Hepatocyte (in vitro differentiated cells): ENCODE results near the gene SNX25. TPM values are rescaled to one million over a fixed set of nuclear protein-coding genes. Genes with fewer than 3 reads are reported as not detected.
"Not testable (repeated sequence)": the region's sequence is repeated elsewhere in the genome, so short reads cannot be mapped to it uniquely, and the experiment has no call there.

Source experiments
- DNase-seq: peaks from one replicate; pipeline ENCODE4 v3.0.0-alpha.2; 2016; ENCODE audit warnings: low spot score
- H2AFZ ChIP-seq: fragments of 200-600 bp; sonication (generic); 2 replicates; pipeline ENCODE4 v1.6.0; 2016; ENCODE audit warnings: antibody characterized with exemption, mild to moderate bottlenecking
- H3K27ac ChIP-seq: fragments of 200-600 bp; sonication (generic); 2 replicates; pipeline ENCODE4 v1.5.1; 2016; ENCODE audit warnings: mild to moderate bottlenecking
- H3K27me3 ChIP-seq: fragments of 200-600 bp; sonication (generic); 2 replicates; pipeline ENCODE4 v1.6.1; 2016
- H3K36me3 ChIP-seq: fragments of 200-600 bp; sonication (generic); replicated peaks from 2 replicates; pipeline ENCODE4 v1.5.1; 2016; ENCODE audit warnings: low read depth; ENCODE audit not compliant: insufficient read depth
- H3K4me1 ChIP-seq: fragments of 200-600 bp; sonication (generic); 2 replicates; pipeline ENCODE4 v1.5.1; 2016; ENCODE audit warnings: mild to moderate bottlenecking, moderate library complexity; ENCODE audit not compliant: insufficient read depth
- H3K4me2 ChIP-seq: fragments of 200-600 bp; sonication (generic); 2 replicates; pipeline ENCODE4 v1.6.0; 2016
- H3K4me3 ChIP-seq: fragments of 200-600 bp; sonication (generic); 2 replicates; pipeline ENCODE4 v1.5.1; 2016; ENCODE audit warnings: mild to moderate bottlenecking
- H3K79me2 ChIP-seq: fragments of 200-600 bp; sonication (generic); 2 replicates; pipeline ENCODE4 v1.6.0; 2017; ENCODE audit warnings: mild to moderate bottlenecking
- H3K9me2 ChIP-seq: fragments of 200-600 bp; sonication (generic); replicated peaks from 2 replicates; pipeline ENCODE4 v1.6.0; 2017; ENCODE audit warnings: mild to moderate bottlenecking; ENCODE audit not compliant: insufficient read depth
- H3K9me3 ChIP-seq: fragments of 200-600 bp; sonication (generic); 2 replicates; pipeline ENCODE4 v1.5.1; 2016; ENCODE audit warnings: low read depth, mild to moderate bottlenecking
- H4K20me1 ChIP-seq: fragments of 200-600 bp; sonication (generic); 2 replicates; pipeline ENCODE4 v1.6.0; 2016; ENCODE audit warnings: mild to moderate bottlenecking; ENCODE audit not compliant: insufficient read depth, poor library complexity, severe bottlenecking
- EZH2 ChIP-seq: fragments of 200-600 bp; sonication (generic); IDR thresholded peaks from 2 replicates; pipeline ENCODE4 v1.6.1; 2016; ENCODE audit warnings: antibody characterized with exemption, mild to moderate bottlenecking, borderline replicate concordance
- EZH2phosphoT487 ChIP-seq: fragments of 200-600 bp; sonication (generic); IDR thresholded peaks from one replicate; pipeline ENCODE4 v1.6.1; 2018; ENCODE audit warnings: antibody characterized with exemption, mild to moderate bottlenecking, low read depth, moderate library complexity; ENCODE audit not compliant: unreplicated experiment, severe bottlenecking
- WGBS: methylation state at CpG from one replicate; pipeline ENCODE4 v1.1.6; 2016; ENCODE audit warnings: low lambda C conversion rate; ENCODE audit errors: missing lambda C conversion rate; 5-methylcytosine and 5-hydroxymethylcytosine counted together
- polyA plus RNA-seq: library from polyadenylated mRNA; unstranded; fragments of >200 nt; fragmentation: Nextera tagmentation; extraction: Ambion mirVana; gene quantifications from 2 replicates; pipeline ENCODE4 v1.2.1, GENCODE V29; 2016
- total RNA-seq: library from RNA; depleted of rRNA; stranded (reverse); fragments of >200 nt; gene quantifications from 2 replicates; pipeline ENCODE4 v1.2.3, GENCODE V29; 2014
- TF ChIP-seq, protein P1 (sequence below): fragments of 200-600 bp; sonication (generic); IDR thresholded peaks from 2 replicates; pipeline ENCODE4 v1.5.1; 2016; ENCODE audit warnings: antibody characterized with exemption, mild to moderate bottlenecking; ENCODE audit not compliant: poor library complexity

SNX25 gene
- total and polyA plus RNA-seq, 2 experiments from 2014 or later = 16.5 to 20.3 TPM

DNA sequence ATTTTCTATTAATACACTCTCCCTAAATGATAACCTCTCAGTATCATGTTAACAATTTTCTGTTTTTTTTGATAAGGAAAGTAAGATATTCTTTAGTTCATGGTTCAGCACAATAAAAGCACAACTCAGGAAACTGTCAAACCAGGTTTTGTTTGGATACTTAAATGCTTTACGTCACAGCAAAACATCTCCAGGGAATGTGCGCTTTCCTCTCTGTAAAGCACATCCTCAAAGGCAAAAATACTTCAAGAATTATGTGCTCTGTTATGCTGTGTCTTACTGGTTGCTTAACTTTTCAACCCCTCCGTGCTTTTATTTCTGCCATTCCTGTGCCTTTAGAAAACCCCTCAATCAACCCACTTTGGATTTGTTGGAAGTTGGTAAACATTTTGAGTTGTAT lies 27.8 kb downstream of the SNX25 start:
- Histone ChIP-seq H3K9me3 (no peaks in the 10 kb centered on the region), H2AFZ (no peak overlapping the region), H3K4me1 (no peaks in the 10 kb centered on the region), H4K20me1 (no peaks in the 10 kb centered on the region), H3K79me2 (peaks cover 46% of the 10 kb centered on the region), H3K27me3 (no peaks in the 10 kb centered on the region), H3K36me3 (no peaks in the 10 kb centered on the region), H3K4me2 (no peak overlapping the region), H3K9me2 (no peaks in the 10 kb centered on the region), H3K27ac (no peak overlapping the region), H3K4me3 (no peak overlapping the region)
- 60% methylated on average over 3 of the region's 3 CpGs for WGBS
- DNase-seq = no peak
- TF ChIP-seq EZH2phosphoT487 (no peak), EZH2 (no peak)
- TF ChIP-seq, protein P1, sequence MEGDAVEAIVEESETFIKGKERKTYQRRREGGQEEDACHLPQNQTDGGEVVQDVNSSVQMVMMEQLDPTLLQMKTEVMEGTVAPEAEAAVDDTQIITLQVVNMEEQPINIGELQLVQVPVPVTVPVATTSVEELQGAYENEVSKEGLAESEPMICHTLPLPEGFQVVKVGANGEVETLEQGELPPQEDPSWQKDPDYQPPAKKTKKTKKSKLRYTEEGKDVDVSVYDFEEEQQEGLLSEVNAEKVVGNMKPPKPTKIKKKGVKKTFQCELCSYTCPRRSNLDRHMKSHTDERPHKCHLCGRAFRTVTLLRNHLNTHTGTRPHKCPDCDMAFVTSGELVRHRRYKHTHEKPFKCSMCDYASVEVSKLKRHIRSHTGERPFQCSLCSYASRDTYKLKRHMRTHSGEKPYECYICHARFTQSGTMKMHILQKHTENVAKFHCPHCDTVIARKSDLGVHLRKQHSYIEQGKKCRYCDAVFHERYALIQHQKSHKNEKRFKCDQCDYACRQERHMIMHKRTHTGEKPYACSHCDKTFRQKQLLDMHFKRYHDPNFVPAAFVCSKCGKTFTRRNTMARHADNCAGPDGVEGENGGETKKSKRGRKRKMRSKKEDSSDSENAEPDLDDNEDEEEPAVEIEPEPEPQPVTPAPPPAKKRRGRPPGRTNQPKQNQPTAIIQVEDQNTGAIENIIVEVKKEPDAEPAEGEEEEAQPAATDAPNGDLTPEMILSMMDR = no peak

DNA sequence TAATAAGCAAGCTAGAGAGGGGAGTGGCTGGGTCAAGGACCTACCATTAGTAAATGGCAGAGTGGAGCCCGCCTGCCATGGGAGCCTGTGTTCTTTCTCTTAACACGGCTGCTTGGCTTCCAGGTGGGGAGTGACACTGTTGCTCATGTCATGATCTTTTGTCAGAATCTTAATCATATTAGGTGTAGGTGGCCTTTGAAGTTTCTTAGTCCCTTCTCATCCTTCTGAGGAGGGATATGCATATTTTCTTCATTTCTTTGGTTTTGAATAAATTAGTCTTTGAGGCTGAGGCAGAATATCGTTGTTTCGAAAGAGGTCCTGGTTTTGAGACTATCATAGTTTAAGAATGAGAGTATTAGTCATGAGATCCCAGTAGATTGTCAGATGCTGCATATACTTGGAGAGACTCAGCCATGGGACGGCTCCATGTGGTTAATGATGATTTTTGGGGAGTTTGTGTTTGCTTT lies 28.9 kb downstream of the SNX25 start:
- TF ChIP-seq EZH2 (no peak), EZH2phosphoT487 (no peak)
- TF ChIP-seq, protein P1 = no peak
- no peak overlapping the region for H3K4me3 ChIP-seq
- H3K27ac ChIP-seq = no peak overlapping the region
- H3K4me1 ChIP-seq = no peaks in the 10 kb centered on the region
- WGBS = 96% methylated on average over 5 of the region's 5 CpGs
- no peaks in the 10 kb centered on the region for H3K9me3 ChIP-seq
- H2AFZ ChIP-seq = no peak overlapping the region
- H4K20me1 ChIP-seq = no peaks in the 10 kb centered on the region
- no peaks in the 10 kb centered on the region for H3K27me3 ChIP-seq
- H3K9me2 ChIP-seq = no peaks in the 10 kb centered on the region
- peaks cover 49% of the 10 kb centered on the region for H3K79me2 ChIP-seq
- no peak overlapping the region for H3K4me2 ChIP-seq
- no peak for DNase-seq
- H3K36me3 ChIP-seq = no peaks in the 10 kb centered on the region

DNA sequence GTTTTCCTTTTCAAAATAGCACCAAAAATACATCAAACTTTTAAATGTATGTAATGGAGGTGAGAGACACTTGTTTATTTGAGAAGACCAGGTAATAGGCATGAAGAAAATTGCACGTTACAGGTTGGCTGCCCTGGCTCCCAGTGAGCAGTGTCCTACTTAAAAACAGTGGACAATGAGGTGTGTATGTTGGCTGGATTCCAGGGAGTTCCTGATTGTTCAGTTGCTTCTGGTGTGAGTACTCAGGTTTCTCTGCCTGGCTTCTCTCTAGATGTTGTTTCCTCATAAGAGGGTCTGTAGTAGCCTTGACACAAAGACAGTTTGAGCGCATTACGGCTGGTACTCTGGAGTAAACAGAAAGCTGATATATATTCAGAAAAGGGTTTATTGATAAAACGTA lies 29.4 kb downstream of the SNX25 start:
- Histone ChIP-seq H3K9me3 (no peaks in the 10 kb centered on the region), H4K20me1 (no peaks in the 10 kb centered on the region), H3K79me2 (peaks cover 48% of the 10 kb centered on the region), H3K4me3 (no peak overlapping the region), H3K36me3 (no peaks in the 10 kb centered on the region), H3K27ac (no peak overlapping the region), H2AFZ (no peak overlapping the region), H3K4me2 (no peak overlapping the region), H3K27me3 (no peaks in the 10 kb centered on the region), H3K4me1 (no peaks in the 10 kb centered on the region), H3K9me2 (no peaks in the 10 kb centered on the region)
- 96% methylated on average over 4 of the region's 4 CpGs for WGBS
- DNase-seq = no peak
- TF ChIP-seq EZH2 (no peak), EZH2phosphoT487 (no peak)
- TF ChIP-seq, protein P1 = no peak

DNA sequence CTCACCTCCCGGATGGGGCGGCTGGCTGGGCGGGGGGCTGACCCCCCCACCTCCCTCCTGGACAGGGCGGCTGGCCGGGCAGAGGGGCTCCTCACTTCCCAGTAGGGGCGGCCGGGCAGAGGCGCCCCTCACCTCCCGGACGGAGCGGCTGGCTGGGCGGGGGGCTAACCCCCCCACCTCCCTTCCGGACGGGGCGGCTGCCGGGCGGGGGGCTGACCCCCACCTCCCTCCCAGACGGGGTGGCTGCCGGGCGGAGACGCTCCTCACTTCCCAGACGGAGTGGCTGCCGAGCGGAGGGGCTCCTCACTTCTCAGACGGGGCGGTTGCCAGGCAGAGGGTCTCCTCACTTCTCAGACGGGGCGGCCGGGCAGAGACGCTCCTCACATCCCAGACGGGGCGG lies 31.1 kb downstream of the SNX25 start:
- H3K79me2 ChIP-seq = peaks cover 41% of the 10 kb centered on the region
- H3K9me3 ChIP-seq, H3K4me1 ChIP-seq: not testable (repeated sequence)

More for the DNA sequence above, 31.1 kb downstream of the SNX25 start:
- not testable (repeated sequence) for H3K36me3 ChIP-seq, H3K4me3 ChIP-seq, H4K20me1 ChIP-seq, H3K27ac ChIP-seq, H3K27me3 ChIP-seq, H3K9me2 ChIP-seq, H2AFZ ChIP-seq, H3K4me2 ChIP-seq, DNase-seq
- no CpG with 5 or more reads among the region's 32 CpGs for WGBS
